Right lobe of liver (tissue), 4 donors: Measurements from ENCODE around the gene YAP1.

ENCODE experiments used
- POLR2A ChIP-seq: fragments of 450-650 bp; IDR thresholded peaks from one replicate; pipeline ENCODE4 v1.6.1; 2017; ENCODE audit warnings: antibody characterized with exemption, mild to moderate bottlenecking
- TF ChIP-seq, protein P1 (sequence below), 4 donors: fragments of 200-600 bp in 3 of 4; fragments of 450-650 bp in 1 of 4; IDR thresholded peaks; one replicate each; pipeline versions ENCODE4 v1.5.1 to v1.8.0; 2016 to 2022; ENCODE audit warnings: antibody characterized with exemption in 4 of 4, mild to moderate bottlenecking in 2 of 4
- donor health status: DM: no; HTN: no; CAD: no.
- donor health status: DM: no; HTN: no; CAD: no.
- donor health status: DM: no; HTN: yes; CAD: no.

DNA sequence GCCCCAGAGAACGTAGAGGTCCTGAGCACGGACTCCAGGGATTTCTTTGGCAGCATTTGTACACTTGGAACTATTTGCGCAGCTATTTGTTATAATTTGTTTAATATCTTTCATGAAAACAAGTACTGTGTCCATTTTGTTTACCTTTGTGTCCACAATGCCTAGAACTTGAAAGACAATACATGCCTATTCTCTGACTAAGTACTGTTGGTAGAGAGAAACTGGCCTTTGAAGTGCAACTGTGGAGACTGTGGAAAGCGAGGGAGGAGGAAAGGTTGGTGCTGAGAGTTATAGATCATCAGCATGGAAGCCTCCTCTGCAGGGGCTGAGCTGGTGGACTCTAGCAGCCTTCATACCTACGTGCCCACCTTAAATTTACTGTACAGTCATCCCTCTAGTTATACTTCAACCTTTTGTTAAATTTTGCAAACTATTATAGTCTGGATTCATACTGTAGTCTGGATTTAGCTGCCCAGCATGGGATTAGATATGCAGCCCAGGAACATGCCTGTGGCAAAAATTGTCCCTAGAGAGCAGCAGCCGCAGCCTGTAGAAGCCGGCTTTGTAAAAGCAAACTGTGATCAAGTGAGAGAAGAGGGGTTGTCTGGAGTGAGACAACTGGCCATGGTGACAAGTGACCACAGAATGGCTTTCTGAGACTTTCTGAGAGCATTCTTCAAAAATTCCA lies 24.2 kb upstream of the YAP1 start:
- no peak for TF ChIP-seq POLR2A
- TF ChIP-seq, protein P1, sequence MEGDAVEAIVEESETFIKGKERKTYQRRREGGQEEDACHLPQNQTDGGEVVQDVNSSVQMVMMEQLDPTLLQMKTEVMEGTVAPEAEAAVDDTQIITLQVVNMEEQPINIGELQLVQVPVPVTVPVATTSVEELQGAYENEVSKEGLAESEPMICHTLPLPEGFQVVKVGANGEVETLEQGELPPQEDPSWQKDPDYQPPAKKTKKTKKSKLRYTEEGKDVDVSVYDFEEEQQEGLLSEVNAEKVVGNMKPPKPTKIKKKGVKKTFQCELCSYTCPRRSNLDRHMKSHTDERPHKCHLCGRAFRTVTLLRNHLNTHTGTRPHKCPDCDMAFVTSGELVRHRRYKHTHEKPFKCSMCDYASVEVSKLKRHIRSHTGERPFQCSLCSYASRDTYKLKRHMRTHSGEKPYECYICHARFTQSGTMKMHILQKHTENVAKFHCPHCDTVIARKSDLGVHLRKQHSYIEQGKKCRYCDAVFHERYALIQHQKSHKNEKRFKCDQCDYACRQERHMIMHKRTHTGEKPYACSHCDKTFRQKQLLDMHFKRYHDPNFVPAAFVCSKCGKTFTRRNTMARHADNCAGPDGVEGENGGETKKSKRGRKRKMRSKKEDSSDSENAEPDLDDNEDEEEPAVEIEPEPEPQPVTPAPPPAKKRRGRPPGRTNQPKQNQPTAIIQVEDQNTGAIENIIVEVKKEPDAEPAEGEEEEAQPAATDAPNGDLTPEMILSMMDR (IDR thresholded peaks at IDR 0.05), result no peak
